Keratinocyte (primary cell): ENCODE results near the gene F2.
"Not testable (repeated sequence)": the region's sequence is repeated elsewhere in the genome, so short reads cannot be mapped to it uniquely, and the experiment has no call there.

Experiments
- CTCF ChIP-seq, 3 experiments: IDR thresholded peaks in 1 of 3; conservative IDR thresholded peaks in 1 of 3; optimal IDR thresholded peaks in 1 of 3; 2 replicates in 2 of 3; 3 replicates in 1 of 3; pipeline versions ENCODE3 to v1.5.1; 2011; ENCODE audit warnings: low read length in 3 of 3, mild to moderate bottlenecking in 3 of 3, moderate library complexity in 2 of 3, control low read depth in 1 of 3, inconsistent platforms in 1 of 3; ENCODE audit not compliant: insufficient read depth in 2 of 3; ENCODE audit errors: extremely low read depth in 1 of 3
- EZH2 ChIP-seq: IDR thresholded peaks from one replicate; pipeline ENCODE4 v1.6.1; 2012; ENCODE audit warnings: inconsistent platforms, mild to moderate bottlenecking, low read length, moderate library complexity

DNA sequence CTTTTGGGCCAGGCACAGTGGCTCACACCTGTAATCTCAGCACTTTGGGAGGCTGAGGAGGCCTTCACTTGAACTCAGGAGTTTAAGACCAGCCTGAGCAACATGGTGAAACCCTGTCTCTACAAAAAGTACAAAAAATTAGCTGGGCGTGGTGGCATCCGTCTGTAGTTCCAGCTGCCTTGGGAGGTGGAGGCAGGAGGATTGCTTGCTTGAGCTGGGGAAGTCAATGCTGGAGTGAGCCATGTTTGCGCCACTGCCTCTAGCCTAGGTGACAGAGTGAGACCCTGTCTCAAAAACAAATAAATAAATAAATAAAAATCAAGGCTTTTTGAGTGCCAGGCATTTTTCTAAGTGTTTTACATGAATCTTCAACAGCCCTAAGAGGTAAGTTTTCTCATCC lies 48.5 kb upstream of the F2 start:
- not testable (repeated sequence) for TF ChIP-seq CTCF (optimal IDR thresholded peaks at IDR 0.05 in 1 of 3, IDR thresholded peaks at IDR 0.05 in 1 of 3, conservative IDR thresholded peaks at IDR 0.05 in 1 of 3; ENCODE audit: extremely low read depth in 1 of 3, insufficient read depth in 2 of 3, low read length in 3 of 3); EZH2
